Caco-2 (cell line): ENCODE measurements around the gene PROSER2. TPM values are rescaled to one million over a fixed set of nuclear protein-coding genes. Genes with fewer than 3 reads are reported as not detected.

Experiments
- BruUV-seq: library from RNA; stranded (reverse); fragments of 400-500 nt; replicated peaks from 2 replicates; lab custom pipeline; 2021; lab: Mats Ljungman, UMichigan
- CTCF ChIA-PET: fragments of 300-600 bp; sonication (Branson Sonifier 250); formaldehyde crosslinking; loops from one replicate; lab custom pipeline; 2022; ENCODE audit warnings: antibody characterized with exemption; lab: Charles Lee
- POLR2A ChIA-PET: fragments of 300-600 bp; sonication (Branson Sonifier 250); formaldehyde crosslinking; loops from one replicate; lab custom pipeline; 2022; ENCODE audit warnings: antibody characterized with exemption; lab: Charles Lee
- DNase-seq, 2 experiments: peaks; one replicate each; pipeline versions ENCODE4 v3.0.0 to v3.0.0-alpha.2; 2020 to 2022
- H3K27me3 ChIP-seq: replicated peaks from 2 replicates; pipeline ENCODE4 v1.6.0; 2011; ENCODE audit warnings: low read length; ENCODE audit not compliant: control insufficient read depth, insufficient read depth
- H3K36me3 ChIP-seq: 2 replicates; pipeline ENCODE4 v1.5.1; 2011; ENCODE audit warnings: low read length; ENCODE audit not compliant: control insufficient read depth, insufficient read depth
- H3K4me1 ChIP-seq: fragments of 250-450 bp; sonication (Bioruptor Pico); 2 replicates; pipeline ENCODE4 v1.5.1; 2020; ENCODE audit warnings: mild to moderate bottlenecking
- H3K4me3 ChIP-seq: 2 replicates; pipeline ENCODE4 v1.5.1; 2011; ENCODE audit warnings: low read depth, mild to moderate bottlenecking, control low read depth, low read length
- H3K9me3 ChIP-seq: fragments of 250-450 bp; sonication (Bioruptor Pico); 2 replicates; pipeline ENCODE4 v1.5.1; 2020; ENCODE audit warnings: mild to moderate bottlenecking, moderate library complexity
- H3K27ac Mint-ChIP-seq: one replicate; pipeline ENCODE4 v1.8.0; 2022; ENCODE audit warnings: mixed read lengths; ENCODE audit not compliant: unreplicated experiment
- H3K27me3 Mint-ChIP-seq: one replicate; pipeline ENCODE4 v1.8.0; 2022; ENCODE audit warnings: mixed read lengths; ENCODE audit not compliant: insufficient read depth, unreplicated experiment
- H3K36me3 Mint-ChIP-seq: one replicate; pipeline ENCODE4 v1.8.0; 2022; ENCODE audit warnings: mild to moderate bottlenecking, mixed read lengths; ENCODE audit not compliant: insufficient read depth, unreplicated experiment
- H3K4me1 Mint-ChIP-seq: one replicate; pipeline ENCODE4 v1.8.0; 2022; ENCODE audit warnings: low read depth, mixed read lengths; ENCODE audit not compliant: unreplicated experiment
- H3K4me3 Mint-ChIP-seq: one replicate; pipeline ENCODE4 v1.8.0; 2022; ENCODE audit warnings: mild to moderate bottlenecking, moderate library complexity, mixed read lengths; ENCODE audit not compliant: unreplicated experiment
- H3K9me3 Mint-ChIP-seq: one replicate; pipeline ENCODE4 v1.8.0; 2022; ENCODE audit warnings: mixed read lengths; ENCODE audit not compliant: unreplicated experiment
- intact Hi-C: fragments of 100-400 bp; cut with micrococcal nuclease; formaldehyde crosslinking; loops from one replicate; pipeline ENCODE4 v1.10.0; 2022; ENCODE audit not compliant: unreplicated experiment
- total RNA-seq: library from RNA; stranded (reverse); gene quantifications from 2 replicates; pipeline ENCODE4 v1.2.3, GENCODE V29; 2022
- TF ChIP-seq, protein P1 (sequence below), 2 experiments: fragments of 200-600 bp in 1 of 2; IDR thresholded peaks; 1 replicate in 1 of 2; 2 replicates in 1 of 2; pipeline versions ENCODE4 v1.5.1 to v1.8.0; 2011 to 2022; ENCODE audit warnings: antibody characterized with exemption in 1 of 2, control low read depth in 1 of 2, inconsistent platforms in 1 of 2, low read depth in 1 of 2, low read length in 1 of 2, mild to moderate bottlenecking in 1 of 2, moderate library complexity in 1 of 2; ENCODE audit not compliant: insufficient read depth in 1 of 2, severe bottlenecking in 1 of 2, unreplicated experiment in 1 of 2

The PROSER2 gene
- total RNA-seq, 1 experiment from 2014 or later, result 134 TPM

DNA sequence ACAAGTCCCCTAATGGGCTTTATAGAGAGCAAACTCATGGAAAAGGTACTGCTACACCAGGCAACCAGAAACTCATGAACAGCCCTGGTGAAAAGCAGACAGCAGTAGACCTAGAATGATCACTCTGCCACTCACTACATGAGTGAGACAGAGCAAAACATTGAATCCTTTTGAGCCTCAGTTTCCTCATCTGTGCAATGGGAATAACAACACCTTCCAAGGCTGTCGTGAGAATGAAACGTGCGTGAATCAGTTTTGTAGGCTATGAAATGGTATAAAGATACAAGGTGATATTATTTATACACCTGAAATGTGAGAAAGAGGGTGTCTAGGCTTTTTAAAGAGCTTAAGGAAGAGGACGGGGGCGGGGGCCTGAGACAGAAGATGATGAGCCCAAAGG, 14.3 kb upstream of the PROSER2 start:
- Mint-ChIP-seq H3K9me3 (no peaks in the 10 kb centered on the region), H3K36me3 (no peaks in the 10 kb centered on the region), H3K4me1 (peaks cover 30% of the 10 kb centered on the region), H3K27me3 (no peaks in the 10 kb centered on the region), H3K27ac (peak overlapping the region; percentile 72), H3K4me3 (no peak overlapping the region)
- no peaks in the 10 kb centered on the region for H3K36me3 ChIP-seq
- ChIA-PET POLR2A (no interaction called here), CTCF (no interaction called here)
- DNase-seq, result no peak
- no peaks in the 10 kb centered on the region for H3K27me3 ChIP-seq
- no peaks in the 10 kb centered on the region for H3K9me3 ChIP-seq
- no TSS peak for BruUV-seq
- intact Hi-C loops, result no loop called here
- H3K4me3 ChIP-seq, result no peak overlapping the region
- peaks cover 15% of the 10 kb centered on the region for H3K4me1 ChIP-seq
- TF ChIP-seq, protein P1, sequence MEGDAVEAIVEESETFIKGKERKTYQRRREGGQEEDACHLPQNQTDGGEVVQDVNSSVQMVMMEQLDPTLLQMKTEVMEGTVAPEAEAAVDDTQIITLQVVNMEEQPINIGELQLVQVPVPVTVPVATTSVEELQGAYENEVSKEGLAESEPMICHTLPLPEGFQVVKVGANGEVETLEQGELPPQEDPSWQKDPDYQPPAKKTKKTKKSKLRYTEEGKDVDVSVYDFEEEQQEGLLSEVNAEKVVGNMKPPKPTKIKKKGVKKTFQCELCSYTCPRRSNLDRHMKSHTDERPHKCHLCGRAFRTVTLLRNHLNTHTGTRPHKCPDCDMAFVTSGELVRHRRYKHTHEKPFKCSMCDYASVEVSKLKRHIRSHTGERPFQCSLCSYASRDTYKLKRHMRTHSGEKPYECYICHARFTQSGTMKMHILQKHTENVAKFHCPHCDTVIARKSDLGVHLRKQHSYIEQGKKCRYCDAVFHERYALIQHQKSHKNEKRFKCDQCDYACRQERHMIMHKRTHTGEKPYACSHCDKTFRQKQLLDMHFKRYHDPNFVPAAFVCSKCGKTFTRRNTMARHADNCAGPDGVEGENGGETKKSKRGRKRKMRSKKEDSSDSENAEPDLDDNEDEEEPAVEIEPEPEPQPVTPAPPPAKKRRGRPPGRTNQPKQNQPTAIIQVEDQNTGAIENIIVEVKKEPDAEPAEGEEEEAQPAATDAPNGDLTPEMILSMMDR (IDR thresholded peaks at IDR 0.05; ENCODE audit: insufficient read depth in 1 of 2, low read depth in 1 of 2, low read length in 1 of 2, severe bottlenecking in 1 of 2, unreplicated experiment in 1 of 2), result no peak

DNA sequence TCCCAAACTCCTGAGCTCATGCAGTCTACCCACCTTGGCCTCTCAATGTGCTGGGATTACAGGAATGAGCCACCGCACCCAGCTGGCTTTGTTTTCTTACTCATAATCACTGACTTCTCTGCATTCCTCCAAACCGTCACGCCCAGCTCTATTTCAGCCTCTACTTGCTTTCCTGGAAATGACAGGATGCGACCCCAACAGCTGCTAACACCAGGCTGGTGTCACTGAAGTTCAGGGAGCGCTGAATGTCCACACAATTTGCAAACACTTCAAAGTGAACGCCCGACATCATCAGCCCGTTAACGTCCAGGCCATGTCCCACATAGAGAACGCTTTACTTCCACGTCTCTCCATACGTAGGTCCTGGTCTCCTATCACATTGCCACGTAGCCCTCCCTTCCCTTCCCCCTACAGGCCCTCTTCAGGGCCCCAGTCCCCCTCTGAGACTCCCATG, 12.8 kb upstream of the PROSER2 start:
- no peaks in the 10 kb centered on the region for H3K27me3 ChIP-seq
- no TSS peak for BruUV-seq
- Mint-ChIP-seq H3K9me3 (no peaks in the 10 kb centered on the region), H3K4me1 (peaks cover 30% of the 10 kb centered on the region), H3K27me3 (no peaks in the 10 kb centered on the region), H3K27ac (peak overlapping the region; percentile 91), H3K4me3 (peak overlapping the region; percentile 42), H3K36me3 (no peaks in the 10 kb centered on the region)
- peak; percentile 61 to 78 for DNase-seq
- H3K36me3 ChIP-seq, result no peaks in the 10 kb centered on the region
- H3K4me3 ChIP-seq, result no peak overlapping the region
- ChIA-PET POLR2A (interaction anchor here (0.7 to 2.3 kb wide), 3 partner anchors 16 to 66 kb away, joined by 3 to 13 read pairs (median 6); no protein-coding TSS in a partner anchor), CTCF (interaction anchor here (0.6 to 1.2 kb wide), 3 partner anchors 10 to 17 kb away, joined by 4 to 22 read pairs (median 6); partner anchors contain the start of gene PROSER2)
- TF ChIP-seq, protein P1 (IDR thresholded peaks at IDR 0.05; ENCODE audit: insufficient read depth in 1 of 2, low read depth in 1 of 2, low read length in 1 of 2, severe bottlenecking in 1 of 2, unreplicated experiment in 1 of 2), result no peak
- H3K4me1 ChIP-seq, result peaks cover 15% of the 10 kb centered on the region
- no peaks in the 10 kb centered on the region for H3K9me3 ChIP-seq
- intact Hi-C loops, result loop anchor here (1.0 kb wide), 1 partner anchor 16 kb away; no protein-coding TSS in a partner anchor

DNA sequence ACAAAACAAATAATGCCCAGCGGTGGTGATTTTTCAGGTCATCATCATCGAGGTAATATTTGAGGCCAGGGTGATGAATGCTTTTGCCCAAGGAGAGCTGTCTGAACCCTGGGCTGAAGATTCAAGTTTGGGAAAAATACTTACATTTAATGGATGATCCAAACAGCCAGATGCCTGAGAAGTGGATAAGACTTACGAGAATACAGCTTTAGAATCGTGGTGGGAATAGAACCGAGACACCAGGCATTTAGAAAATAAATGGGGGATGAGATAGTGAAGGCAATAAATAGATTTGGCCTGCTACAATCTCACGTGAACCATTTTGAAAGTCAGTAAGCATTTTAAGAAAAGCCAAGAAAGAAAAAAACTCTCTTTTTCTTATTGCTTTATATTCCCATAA, 12.2 kb upstream of the PROSER2 start:
- Mint-ChIP-seq H3K36me3 (no peaks in the 10 kb centered on the region), H3K4me3 (no peak overlapping the region), H3K27ac (peak overlapping the region; percentile 91), H3K4me1 (peaks cover 30% of the 10 kb centered on the region), H3K27me3 (no peaks in the 10 kb centered on the region), H3K9me3 (no peaks in the 10 kb centered on the region)
- Histone ChIP-seq H3K36me3 (no peaks in the 10 kb centered on the region), H3K27me3 (no peaks in the 10 kb centered on the region), H3K9me3 (no peaks in the 10 kb centered on the region), H3K4me1 (peaks cover 15% of the 10 kb centered on the region), H3K4me3 (no peak overlapping the region)
- BruUV-seq, result no TSS peak
- ChIA-PET POLR2A (interaction anchor here (1.3 to 2.3 kb wide), 2 partner anchors 17 to 65 kb away, joined by 6 to 13 read pairs; no protein-coding TSS in a partner anchor), CTCF (interaction anchor here (0.7 to 1.2 kb wide), 2 partner anchors 17 kb away, joined by 3 to 22 read pairs; no protein-coding TSS in a partner anchor)
- intact Hi-C loops, result loop anchor here (1.0 kb wide), 1 partner anchor 17 kb away; no protein-coding TSS in a partner anchor
- TF ChIP-seq, protein P1 (IDR thresholded peaks at IDR 0.05; ENCODE audit: insufficient read depth in 1 of 2, low read depth in 1 of 2, low read length in 1 of 2, severe bottlenecking in 1 of 2, unreplicated experiment in 1 of 2), result no peak
- DNase-seq, result no peak
